ENCODE results near the gene TBC1D22A. TPM values are rescaled to one million over a fixed set of nuclear protein-coding genes. Genes with fewer than 3 reads are reported as not detected.

TBC1D22A gene
- polyA plus RNA-seq, 1 donor = 19.0 TPM

- no peak for DNase-seq
These were observed 433.2 kb downstream of the TBC1D22A start for GRCh38 chr22:47195484-47196165.

GRCh38 chr22:47196166-47196849 lies 433.9 kb downstream of the TBC1D22A start:
- no peak for DNase-seq

- no peak for DNase-seq
These were observed 434.7 kb downstream of the TBC1D22A start for GRCh38 chr22:47196881-47197772.

GRCh38 chr22:47197773-47198500 lies 435.5 kb downstream of the TBC1D22A start:
- DNase-seq = no peak

GRCh38 chr22:47198801-47199251 lies 436.4 kb downstream of the TBC1D22A start:
- no peak for DNase-seq

GRCh38 chr22:47199261-47199978 lies 437.0 kb downstream of the TBC1D22A start:
- no peak for DNase-seq

GRCh38 chr22:47199979-47200272 lies 437.5 kb downstream of the TBC1D22A start:
- no peak for DNase-seq

- DNase-seq = peak; percentile 66
These were observed 438.0 kb downstream of the TBC1D22A start for GRCh38 chr22:47200273-47201051.

- DNase-seq = no peak
These were observed 438.9 kb downstream of the TBC1D22A start for GRCh38 chr22:47201186-47201995.

GRCh38 chr22:47201996-47202818 lies 439.8 kb downstream of the TBC1D22A start:
- no peak for DNase-seq

- no peak for DNase-seq
These were observed 440.5 kb downstream of the TBC1D22A start for GRCh38 chr22:47202819-47203553.

- no peak for DNase-seq
These were observed 441.1 kb downstream of the TBC1D22A start for GRCh38 chr22:47203554-47203991.

- DNase-seq = peak; percentile 32
These were observed 441.8 kb downstream of the TBC1D22A start for GRCh38 chr22:47204002-47204979.

GRCh38 chr22:47205081-47205491 lies 442.6 kb downstream of the TBC1D22A start:
- DNase-seq = no peak

- DNase-seq = no peak
These were observed 443.1 kb downstream of the TBC1D22A start for GRCh38 chr22:47205554-47205953.

GRCh38 chr22:47206164-47206563 lies 443.7 kb downstream of the TBC1D22A start:
- no peak for DNase-seq

GRCh38 chr22:47206666-47207218 lies 444.3 kb downstream of the TBC1D22A start:
- no peak for DNase-seq

All from hindlimb muscle (tissue), 1 donor.